GM18508 (cell line): ENCODE data around the gene TARBP1.
"Not testable (repeated sequence)": the region's sequence is repeated elsewhere in the genome, so short reads cannot be mapped to it uniquely, and the experiment has no call there.

ENCODE experiments used
- ATAC-seq: cut with Tn5 transposase; IDR thresholded peaks from one replicate; pipeline ENCODE4 v1.9.1; 2021; ENCODE audit warnings: moderate number of reproducible peaks; ENCODE audit not compliant: insufficient read depth, unreplicated experiment

TARBP1 gene

GRCh38 chr1:234504969-234505768, 26.2 kb upstream of the TARBP1 start:
- no peak for ATAC-seq

DNA sequence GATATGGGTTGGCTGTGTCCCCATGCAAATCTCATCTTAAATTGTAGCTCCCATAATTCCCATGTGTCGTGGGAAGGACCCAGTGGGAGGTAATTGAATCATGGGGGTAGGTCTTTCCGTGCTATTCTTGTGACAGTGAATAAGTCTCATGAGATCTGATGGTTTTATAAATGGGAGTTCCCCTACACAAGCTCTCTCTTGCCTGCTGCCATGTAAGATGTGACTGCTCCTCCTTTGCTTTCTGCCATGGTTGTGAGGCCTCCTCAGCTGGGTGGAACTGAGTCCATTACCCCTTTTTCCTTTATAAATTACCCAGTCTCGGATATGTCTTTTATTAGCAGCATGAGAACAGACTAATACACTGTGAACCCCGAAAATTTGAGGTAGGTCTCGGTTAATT, 25.3 kb upstream of the TARBP1 start:
- not testable (repeated sequence) for ATAC-seq

- no peak for ATAC-seq
These were observed 24.4 kb upstream of the TARBP1 start for GRCh38 chr1:234503193-234504050.

GRCh38 chr1:234502785-234503184, 23.8 kb upstream of the TARBP1 start:
- ATAC-seq: no peak

DNA sequence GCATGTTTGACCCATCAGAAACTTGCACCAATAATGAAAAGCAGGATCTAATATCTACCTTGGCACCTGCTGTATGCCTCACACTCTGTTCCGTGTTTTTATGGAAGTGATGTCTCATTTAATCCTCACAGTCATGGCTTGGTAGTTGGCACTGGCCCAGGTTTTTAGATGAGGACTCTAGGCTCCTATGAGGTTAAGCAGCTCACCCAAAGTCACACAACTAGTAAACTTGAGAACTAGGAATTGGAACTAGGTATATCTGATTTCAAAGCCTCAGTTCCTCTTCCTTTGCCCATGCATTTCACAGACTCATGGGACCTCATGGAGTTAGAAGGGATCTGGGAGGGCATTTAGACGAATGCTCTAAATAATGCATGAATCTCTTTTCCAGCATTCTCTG, 21.3 kb upstream of the TARBP1 start:
- ATAC-seq: no peak

- ATAC-seq: no peak
These were observed 20.9 kb upstream of the TARBP1 start for GRCh38 chr1:234499943-234500245.

GRCh38 chr1:234499119-234499942, 20.4 kb upstream of the TARBP1 start:
- no peak for ATAC-seq

DNA sequence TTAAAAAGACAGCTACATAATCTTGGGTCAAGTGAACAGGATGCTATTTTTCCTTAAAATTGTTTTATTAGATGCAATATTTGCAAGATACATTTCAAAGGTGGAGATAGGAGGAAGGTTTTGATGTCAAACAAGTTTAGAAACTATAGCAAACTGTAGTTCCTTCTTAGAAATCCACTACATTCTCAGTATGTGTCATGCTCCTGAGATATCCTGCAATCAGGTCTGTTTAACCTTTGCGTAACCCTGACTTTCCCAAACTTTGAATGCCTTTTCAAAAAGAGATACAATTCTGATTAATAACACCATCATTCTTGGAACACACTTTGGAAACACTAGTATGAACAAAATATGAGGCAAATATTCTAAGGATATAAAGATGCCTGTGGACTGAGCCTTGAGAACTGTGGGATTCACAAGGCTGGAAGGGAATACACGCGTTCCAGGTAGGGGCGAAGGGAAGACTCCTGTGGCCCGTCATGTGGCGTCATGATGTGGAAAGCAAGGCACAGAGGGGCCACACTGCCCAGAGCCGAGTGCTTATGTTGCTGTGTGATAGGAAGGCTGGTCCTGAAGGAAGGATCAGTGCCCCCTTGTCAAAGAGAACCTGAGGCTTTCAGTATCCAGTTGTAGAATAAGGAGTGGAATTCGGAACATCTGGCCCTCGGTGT, 19.6 kb upstream of the TARBP1 start:
- ATAC-seq: no peak

DNA sequence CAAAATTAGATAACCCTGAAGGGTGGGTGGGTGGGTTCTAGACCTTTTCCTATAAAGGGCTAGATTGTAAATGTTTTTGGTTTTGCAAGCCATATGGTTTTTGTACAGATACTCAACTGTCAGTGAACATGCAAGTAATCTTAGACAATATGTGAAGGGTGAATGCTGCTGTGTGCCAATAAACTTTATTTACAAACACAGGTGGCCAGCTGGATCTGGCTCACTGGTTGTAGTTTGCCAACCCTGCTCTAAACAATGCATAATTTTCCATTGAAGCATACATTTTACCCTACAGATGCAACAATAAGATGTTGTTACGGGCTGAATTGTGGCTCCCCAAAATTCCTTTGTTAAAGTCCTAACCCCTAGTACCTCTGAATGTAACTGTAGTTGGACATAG, 18.6 kb upstream of the TARBP1 start:
- no peak for ATAC-seq

DNA sequence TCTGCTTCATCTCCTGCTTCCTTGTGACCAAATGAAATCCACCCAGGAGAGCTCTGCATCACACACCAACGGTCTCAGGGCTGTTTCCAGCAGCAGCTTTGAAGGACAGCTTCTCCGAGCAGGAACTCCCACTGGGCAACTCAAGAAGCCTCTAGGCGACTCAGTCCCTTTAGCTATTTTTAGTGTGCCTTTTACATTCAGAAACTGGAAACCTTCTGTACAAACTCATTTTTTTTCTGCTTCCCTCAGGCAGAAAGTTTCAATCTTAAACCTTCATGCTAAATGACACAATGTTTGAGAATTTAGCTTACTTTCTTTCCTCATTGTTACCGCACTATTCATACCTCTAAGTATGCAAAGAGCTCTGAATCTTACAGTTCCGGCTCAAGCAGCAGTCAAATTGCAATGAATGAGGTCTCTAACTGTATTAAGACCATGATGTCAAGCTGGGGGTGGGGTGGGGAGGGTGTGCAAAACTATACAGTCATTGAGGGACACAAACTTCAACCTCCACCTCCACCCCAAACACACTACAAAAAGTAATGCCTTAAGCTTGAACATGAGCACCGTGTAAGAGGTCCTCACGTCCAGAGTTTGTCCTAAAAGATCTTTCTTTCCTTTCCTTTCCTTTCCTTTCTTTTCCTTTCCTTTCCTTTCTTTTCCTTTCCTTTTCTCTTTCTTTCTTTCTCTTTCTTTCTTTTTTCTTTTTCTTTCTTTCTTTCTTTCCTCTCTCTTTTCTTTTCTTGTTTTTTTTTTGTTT, 16.4 kb upstream of the TARBP1 start:
- peak; percentile 52 for ATAC-seq

DNA sequence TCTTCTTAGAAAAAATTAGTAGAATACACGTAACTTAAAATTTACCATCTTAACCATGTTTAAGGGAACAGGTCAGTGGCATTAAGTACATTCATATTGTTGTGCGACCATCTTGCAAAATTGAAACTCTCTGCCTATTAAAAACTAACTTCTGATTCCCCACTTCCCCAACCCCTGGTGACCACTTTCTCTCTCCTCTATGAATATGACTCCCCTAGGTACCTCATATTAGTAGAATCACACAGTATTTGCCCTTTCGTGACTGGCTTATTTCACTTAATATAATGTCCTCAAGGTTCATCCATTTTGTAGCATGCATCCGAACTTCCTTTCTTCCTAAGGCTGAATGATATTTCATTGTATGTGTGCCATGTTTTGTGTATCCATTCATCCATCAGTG, 15.1 kb upstream of the TARBP1 start:
- ATAC-seq: no peak

DNA sequence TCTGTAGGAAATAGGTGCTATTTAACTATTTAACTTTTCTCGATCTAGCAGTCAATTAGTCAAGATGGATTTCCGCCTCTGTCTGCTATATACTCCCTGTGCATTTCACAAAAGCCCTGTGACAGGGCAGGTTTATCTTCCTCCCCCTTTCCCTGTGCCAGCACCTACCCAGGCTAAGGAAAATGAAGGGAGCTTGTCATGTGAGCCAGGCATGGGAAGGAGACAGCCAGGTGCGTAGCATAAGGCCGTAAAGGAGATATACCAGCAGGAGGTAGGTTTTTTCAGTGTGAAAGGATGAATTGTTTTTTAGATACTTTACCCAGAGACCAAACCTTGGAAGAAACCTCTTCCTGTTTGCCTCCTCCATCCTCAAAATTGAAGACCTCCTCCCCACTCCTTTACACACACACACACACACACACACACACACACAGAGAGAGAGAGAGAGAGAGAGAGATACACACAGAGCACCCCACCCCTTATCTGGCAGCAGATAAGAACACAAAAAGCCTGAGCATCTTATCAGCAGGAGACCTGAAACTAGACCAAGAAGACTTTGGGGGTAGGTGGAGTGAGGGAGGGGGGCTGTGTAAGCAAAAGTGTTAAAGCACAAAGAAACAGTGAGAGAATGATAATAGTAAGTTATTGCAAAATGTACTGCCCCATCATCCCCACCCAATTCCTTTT, 12.0 kb upstream of the TARBP1 start:
- no peak for ATAC-seq

- no peak for ATAC-seq
These were observed 10.7 kb upstream of the TARBP1 start for GRCh38 chr1:234489698-234490077.

DNA sequence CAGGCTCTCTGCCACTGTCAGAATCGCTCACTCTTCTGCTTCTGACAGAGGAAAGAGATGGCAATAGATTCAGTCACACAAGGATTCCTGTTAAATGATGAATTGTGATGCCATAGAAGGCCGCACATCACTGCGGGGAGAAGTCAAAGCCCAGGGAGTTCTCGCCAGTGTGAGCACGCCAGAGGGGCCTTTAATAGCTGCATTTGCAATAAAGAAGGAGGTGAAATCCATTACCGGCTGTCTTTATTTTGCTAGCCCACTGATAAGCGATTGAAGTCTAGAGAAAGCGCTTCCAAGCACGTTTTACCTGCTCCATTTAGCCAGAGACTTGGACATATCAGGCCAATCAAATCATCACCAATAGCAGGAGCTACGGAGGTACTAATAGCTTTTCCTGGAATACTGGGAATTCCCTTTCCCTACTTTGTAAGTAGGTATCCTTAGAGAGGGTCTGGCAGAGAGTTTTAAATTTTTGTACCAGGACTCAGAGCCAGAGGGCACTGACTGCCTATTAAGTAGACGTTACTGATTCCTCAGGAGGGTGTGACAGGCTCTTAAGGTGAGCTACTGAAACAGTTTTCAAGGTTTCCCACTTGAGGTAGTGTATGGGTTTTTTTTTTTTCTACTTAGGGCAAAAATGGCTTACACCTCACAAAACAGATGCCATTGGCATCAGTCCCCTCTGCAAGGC, 10.2 kb upstream of the TARBP1 start:
- no peak for ATAC-seq

DNA sequence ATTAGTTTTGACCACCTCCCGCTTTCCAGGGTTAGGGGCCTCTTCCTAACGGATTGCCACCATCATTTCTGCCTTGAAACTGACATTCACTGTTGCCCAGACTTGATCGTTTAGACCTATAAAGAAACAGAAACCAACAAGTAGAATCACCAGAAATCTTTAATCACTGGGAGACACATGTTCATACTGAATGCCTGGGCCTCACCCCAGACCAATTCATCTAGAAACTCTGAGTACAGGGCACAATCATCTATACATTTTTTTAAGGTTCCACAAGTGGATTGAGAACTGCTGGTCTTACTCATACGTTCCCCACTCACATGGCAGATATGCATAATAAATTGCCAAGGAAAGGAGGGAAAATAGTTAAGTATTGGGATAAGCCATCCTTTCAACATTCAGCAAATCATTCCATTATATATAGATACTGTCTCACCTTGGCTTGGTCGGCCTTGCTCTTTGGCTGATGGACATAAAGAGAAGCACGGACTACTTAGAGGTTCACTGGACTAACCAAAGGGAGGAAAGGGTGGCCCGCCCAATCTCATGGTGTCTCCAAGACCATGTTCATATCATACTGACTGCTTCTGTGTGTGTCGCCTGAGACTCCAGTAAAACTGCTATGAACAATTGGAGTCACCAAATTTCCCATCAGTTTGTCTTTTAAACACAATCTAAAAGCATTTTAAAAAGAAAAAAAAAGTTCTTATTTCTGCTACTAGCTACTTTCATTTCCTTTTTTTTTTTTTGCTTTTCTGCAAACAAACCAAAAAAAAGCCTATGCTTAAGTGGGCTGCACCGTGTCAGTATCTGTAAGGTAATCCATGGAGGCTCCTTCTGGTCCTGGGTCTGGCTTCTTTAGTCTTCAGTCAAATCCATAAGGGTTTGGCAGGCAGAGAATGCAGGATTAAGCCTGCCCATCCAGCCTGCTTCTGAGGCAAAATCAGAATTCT, 9.4 kb upstream of the TARBP1 start:
- no peak for ATAC-seq

DNA sequence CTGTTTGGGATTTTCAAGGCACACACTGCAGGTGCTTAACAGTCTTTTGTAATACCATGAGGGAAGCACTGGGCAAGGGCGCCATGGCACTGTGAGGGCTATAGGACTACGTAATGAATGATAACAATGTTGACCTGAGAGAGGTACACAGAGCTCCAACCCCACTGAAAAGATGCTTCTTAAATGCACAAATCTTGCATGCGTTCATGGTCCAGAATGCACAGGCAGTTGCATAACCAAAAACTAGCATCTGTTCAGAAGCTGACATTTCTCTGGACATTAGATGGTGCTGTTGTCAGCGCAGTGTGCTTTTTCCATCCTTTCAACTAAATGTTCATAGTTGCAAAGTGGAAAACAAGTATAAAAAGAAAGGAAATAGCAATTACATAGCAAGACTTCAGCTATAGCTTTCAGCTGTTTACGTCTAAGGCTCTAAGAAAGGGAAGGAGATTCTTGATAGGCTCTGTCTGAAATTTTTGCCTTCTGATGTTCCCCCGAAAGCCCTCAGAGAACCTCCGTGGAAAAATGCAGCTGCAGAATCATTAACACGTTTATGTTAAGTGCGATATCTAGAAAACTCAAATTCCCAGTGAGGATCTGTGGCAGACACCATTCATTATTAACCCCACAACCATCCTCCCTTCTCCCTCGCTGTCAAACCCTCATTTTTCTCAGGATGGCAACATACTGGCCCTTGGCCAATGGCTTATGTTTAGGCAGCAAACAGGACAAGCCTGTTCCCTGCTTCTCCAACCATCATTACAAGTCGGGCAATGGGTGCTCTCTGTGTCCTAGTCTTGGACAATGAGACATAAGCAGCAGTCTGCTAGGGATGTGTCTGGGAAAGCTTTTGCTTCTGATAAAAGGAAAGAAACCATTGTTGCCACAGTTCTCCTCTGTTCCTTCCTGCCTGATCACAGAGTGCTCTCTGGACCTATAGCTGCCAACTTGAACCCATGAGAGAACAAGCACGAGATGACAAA, 8.2 kb upstream of the TARBP1 start:
- ATAC-seq: no peak
